Measurements from ENCODE around the gene NHSL2.

DNA sequence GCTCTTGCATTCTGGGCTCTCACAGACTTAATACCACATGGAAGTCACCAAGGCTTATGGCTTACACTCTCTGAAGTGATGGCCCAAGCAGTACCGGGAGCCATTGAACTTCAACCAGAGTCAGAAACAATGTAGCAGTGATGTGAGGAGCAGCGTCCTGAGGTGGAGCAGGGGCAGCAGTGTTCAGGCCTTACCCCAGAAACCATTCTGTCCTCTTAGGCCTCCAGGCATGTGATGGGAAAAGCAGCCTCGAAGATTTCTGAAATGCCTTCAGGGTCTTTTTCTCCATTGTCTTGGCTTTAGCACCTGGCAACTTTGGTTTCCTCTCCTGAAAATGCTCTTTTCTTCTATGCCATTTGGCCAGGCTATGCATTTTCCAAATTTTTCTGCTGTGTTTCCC, 248.1 kb downstream of the NHSL2 start:
- TF ChIP-seq POLR2AphosphoS5 (IDR thresholded peaks at IDR 0.05; ENCODE audit: low read depth, low read length) (no peak), TAF1 (IDR thresholded peaks at IDR 0.05; ENCODE audit: borderline replicate concordance, low read depth, low read length) (no peak), POLR2A (IDR thresholded peaks at IDR 0.05; ENCODE audit: low read depth, low read length) (no peak)
